HG03095 (cell line): ENCODE results near the gene F8.
"Not testable (repeated sequence)": the region's sequence is repeated elsewhere in the genome, so short reads cannot be mapped to it uniquely, and the experiment has no call there.

Experiments used
- ATAC-seq: cut with Tn5 transposase; IDR thresholded peaks from one replicate; pipeline ENCODE4 v1.9.1; 2021; ENCODE audit warnings: moderate library complexity; ENCODE audit not compliant: unreplicated experiment

F8 gene

DNA sequence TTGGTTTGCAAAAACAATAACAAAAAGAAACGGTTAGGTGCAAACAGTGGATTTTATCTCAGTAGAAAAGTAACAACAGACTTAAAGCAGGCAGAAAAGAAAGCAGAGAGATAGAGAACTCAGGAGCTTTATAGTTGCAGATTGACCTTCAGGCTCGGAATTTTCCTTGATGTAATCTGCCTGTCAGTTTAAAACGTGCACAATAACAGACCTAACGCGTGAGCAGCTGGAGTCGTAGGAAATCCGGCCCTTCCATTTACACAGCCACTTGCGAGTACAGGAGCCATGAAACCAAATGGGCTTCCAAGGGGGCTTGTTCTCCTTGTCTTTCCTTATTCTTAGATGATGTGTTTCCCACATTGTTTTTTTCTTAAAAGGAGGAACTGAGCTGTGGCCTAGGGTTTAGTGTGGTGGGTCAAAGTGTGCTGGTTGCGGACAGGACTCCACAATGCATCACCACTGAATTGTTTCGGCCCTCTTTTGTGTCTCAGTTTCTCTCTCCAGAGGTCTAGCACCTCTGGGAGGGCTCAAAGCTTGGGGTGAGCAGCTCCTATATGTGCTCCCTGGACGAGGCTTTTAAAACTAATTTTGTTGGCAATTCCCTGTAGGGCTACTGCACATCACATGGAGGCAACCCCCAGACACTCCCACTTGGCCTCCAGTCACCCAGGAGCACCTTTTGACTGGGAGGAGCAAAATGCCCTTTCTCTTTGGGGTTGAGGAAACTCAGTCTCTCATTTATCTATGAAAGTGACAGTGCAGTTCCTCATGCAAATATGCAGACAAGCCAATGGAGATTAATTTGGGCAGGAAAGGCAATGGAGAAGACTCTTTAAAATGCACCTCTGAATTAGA is 203.4 kb downstream of the F8 start:
- ATAC-seq = no peak

DNA sequence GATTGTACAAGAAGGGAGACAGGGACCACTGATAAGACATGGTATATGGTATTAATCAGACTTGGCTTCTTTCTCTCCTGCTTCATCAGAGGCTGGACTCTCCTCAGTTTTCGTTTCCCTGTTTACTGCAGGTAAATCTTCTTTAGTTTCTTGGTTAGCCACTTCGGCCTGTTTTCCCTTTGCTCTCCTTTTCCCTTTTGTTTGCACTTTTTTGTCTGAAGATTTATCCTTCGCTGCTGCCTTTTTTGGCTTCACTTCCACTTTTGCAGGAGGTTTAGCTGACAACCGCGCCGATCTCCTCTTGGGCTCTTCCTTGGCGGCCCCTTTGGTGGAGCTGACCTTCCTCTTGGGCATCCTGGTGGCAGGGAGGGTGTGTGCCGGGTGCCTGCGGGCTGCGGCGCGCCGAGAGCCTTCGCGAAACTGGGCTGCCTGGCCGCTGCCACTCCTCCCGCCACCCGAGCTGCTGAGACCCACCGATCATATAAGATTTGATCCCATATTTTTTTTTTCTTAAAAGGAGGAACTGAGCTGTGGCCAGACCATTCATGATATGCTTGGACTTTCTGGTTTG is 205.4 kb downstream of the F8 start:
- not testable (repeated sequence) for ATAC-seq

DNA sequence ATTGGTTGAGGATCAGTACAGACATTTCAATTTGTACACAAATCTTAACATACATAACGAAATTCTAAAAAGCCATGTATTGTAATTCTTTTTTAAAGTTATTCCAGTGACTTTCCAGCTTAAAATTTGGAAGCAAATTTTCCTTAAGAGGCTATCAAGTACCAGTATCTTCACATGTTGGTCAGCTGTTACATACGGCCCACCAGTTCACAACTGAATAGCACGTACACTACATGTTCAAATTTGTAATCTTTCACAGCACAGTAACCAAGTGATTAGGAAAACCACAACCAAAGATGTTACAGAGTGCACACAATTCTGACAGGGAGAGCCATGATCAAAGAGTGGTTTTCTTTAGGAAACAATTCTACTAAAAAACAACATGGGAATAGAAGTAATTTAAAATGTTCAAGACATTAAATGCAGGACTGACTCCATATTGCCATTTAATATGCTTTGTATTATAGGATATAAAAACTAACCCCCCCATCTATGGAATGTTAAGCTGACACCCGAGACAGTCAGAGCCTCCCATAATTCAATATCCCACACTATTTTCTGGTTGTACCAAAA is 206.1 kb downstream of the F8 start:
- ATAC-seq = not testable (repeated sequence)

DNA sequence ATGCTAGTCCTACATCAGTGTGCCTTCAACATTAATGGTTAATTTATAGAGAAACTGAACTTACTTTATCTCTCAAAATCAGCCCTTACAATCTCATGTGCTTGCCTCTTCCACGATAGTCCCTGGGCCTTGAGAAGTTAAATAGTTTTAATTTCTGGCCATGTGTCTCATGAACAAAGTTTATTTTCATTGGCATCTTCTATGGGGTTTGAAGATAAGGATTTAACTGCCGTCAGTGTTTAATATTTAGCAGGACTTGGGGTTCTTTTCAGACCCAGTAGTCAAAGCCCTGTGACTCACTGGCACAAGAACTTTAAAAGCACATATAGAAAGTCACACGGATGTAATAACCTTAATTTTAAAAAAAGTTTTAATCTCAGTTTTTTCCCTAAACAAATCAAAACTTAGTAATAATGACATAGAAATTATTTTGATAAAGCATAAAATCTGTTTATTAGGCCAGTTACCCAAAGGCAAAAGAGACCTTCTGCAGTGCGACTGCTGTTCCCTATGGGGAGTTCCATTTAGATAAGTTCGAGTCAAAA is 207.2 kb downstream of the F8 start:
- ATAC-seq = no peak

DNA sequence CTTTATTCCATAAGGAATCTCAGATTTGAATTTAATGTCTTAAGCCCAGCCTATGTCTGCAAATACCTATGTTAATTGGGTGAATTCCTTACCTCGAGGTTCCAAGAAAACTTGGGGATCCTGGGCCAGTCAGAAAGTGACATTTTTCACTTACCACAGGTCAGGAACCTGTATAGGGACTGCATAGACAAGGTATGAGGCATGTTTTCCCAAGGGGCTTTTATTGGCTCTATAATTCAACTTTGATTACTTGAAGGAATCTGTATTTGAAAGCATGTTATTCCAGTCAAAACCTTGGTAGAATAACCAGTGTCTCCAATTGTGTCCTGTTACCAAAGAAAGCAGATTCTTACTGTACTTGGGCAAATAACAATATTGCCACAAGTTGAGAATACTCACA is 208.7 kb downstream of the F8 start:
- no peak for ATAC-seq

DNA sequence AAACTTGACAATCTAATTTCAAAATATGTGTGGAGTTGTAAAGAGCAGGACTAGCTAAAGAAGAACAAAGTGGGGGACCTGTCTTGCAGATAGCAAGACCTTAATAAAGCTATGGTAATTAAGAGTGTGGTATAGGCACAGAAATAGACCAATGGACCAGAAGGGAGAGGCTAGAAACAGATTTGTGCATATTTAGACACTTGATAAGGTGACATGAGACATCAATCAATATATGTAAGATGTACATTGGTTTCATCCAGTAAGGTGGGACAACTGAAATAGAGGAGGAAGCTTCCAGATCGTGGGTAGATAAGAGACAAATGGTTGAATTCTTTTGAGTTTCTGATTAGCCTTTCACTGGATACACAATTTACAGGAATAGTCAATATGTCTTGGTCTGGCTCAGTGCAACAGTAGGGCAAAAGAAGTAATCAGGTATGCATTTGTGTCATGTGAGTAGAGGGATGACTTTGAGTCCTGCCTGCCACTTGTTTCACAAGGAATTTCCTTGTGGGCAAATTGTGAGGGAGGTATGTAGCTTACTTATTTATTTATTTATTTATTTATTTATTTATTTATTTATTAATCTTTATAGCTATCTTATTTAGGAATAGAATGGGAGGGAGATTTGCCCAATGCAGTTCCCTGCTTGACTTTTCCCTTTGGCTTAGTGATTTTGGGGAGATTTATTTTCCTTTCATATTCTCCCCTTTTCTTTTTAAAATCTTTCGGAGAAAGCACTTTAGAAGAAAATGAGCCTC is 210.0 kb downstream of the F8 start:
- no peak for ATAC-seq

DNA sequence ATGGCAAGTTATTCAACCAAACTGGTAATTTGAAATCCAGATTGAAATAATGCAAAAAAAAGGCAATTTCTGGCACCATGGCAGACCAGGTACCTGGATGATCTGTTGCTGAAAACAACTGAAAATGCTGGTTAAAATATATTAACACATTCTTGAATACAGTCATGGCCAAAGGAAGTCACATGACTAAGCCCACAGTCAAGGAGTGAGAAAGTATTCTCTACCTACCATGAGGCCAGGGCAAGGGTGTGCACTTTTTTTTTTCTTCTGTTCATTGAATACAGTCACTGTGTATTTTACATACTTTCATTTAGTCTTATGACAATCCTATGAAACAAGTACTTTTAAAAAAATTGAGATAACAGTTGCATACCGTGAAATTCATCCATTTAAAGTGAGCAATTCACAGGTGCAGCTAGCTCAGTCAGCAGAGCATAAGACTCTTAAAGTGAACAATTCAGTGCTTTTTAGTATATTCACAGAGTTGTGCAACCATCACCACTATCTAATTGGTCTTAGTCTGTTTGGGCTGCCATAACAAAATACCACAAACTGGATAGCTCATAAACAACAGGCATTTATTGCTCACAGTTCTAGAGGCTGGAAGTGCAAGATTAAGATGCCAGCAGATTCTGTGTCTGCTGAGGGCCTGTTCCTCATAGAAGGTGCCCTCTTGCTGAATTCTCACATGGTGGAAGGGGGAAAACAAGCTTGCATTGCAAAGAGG is 212.4 kb downstream of the F8 start:
- no peak for ATAC-seq

DNA sequence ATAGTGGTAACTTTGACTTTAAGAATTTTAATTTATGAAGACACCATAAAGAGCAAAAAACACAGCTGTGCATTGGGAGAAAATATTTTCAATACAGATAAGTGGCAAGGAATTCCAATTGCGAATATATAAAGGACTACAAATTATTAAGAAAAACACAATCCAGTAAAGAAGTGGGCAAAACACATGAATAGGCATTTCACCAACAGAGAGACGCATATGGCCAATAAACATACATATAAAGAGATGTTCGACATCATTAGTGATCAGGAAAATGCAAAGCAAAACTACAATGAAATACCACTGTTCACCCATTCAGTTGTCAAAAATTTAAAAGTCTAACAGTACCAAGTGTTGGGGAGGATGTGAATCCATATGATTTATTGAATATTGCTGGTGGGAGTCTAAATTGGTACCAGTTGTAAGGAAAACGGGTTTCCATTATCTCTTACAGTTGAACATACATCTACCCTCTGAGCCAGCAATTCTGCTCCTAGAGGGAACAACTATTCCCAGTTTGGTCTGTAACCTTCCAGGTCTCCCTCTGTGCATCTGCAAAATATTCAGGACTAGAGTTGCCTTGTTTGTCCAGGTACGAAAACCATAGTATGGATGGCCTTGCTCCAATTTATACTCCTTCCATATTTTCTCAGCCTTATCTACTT is 215.6 kb downstream of the F8 start:
- no peak for ATAC-seq

DNA sequence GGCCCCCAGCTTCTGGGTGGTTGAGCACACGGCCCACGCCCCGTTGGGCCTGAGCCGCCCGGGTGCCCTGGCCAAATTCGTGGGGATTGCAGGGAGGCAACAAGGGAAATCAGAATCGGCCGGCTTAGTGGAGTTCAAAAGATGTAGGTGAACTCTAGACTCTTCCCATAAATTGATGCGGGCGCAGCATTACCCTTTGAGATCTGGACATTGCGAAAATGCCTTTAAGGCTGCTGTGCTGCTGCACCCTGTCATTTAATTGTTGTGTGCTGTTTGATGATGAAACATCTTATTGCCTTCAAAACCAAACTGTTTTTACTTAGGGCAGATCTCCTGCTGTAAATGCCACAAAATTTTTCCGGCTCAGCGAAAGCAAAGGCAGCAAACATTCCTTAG is 216.8 kb downstream of the F8 start:
- peak; percentile 11 for ATAC-seq

DNA sequence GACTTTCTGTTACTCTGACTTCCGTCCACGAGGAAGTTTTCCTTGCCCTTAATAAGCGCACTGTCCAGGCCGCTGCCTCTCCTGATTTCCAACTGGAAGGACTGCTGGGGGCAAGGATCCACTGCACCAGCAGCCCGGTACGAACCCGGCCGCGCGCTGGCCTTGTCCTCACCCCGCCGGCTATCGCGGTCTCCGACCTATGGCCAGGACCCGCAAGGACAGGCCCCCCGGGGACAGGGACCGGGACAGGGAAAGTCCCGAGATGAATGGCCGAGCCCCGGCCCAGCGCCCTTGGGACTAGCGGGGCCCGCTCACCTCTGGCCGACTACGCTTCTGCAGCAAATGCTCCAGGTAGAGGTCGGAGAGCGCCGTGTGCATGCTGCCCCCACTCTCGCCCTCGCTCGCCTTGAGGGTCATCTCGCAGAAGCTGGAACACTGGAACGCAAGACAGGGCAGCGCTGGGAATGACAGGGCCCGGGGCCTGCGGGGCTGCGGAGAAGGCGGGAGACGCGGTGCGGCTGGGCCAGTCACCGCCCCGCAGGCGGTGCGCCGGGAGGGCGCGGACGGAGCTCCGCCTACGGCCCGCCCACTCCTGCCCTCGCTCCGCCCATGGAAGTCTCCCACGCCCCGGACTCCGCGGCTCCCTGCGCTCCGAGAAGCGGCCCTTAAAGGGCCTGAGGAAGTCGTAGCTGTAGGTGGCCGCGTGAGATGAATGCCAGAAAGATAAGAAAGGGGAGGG is 217.4 kb downstream of the F8 start, which contains the start of gene MPP1:
Gene MPP1 (minus strand): TSS at position 529 of the 739 bp plus-strand sequence. CDS start 112 bp downstream, at position 417.
- peak; percentile 97 for ATAC-seq

DNA sequence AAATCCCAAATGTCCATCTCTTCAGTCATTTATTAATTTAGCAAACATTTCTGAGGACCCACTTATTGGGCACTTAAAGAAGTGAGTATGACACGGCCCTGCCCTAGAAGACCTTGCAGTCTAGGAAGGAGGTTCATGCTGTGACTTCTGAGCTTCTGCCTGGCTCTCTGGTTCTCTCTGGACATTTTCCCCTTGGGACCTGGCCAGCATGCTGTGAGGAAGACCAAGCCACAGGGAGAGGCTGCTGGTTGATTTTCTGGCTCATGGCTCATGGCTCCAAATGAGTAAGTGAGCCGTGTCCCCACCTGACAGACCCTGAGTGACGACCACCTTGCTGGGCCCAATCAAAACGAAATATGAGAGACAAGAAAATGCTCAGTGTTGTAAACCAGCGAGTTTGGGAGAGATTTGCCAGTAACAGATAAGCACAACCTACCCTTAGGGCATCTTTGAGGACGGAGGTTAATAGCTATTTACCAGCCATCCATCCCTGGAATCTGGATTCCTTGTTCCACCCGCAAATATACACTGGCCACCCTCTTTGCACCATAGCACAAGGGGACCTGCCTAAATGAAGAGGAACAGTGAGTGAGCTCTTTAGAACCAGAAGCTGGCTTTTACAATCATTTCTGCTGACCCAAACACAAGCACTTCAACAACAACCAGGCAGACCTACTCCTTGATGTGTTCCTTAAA is 218.1 kb downstream of the F8 start:
- no peak for ATAC-seq

DNA sequence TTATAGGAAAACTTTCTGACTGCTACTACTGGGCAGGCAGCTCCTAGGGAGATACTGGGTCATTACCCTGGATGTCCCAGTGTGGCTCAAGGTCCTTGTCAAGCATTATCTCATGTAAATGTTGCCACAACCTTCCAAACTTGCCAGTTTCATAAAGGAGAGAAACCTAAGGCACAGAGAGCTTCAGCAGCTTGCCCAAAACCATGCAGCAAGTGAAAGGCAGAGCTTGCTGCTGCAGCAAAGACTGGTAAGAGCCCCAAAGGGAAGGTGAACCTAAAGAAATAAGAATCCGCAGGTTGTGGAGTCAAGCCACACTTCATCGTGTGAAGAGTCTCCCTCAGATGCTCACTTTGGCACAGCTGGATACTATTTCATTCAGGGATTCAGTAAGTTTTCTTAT is 219.6 kb downstream of the F8 start:
- no peak for ATAC-seq

DNA sequence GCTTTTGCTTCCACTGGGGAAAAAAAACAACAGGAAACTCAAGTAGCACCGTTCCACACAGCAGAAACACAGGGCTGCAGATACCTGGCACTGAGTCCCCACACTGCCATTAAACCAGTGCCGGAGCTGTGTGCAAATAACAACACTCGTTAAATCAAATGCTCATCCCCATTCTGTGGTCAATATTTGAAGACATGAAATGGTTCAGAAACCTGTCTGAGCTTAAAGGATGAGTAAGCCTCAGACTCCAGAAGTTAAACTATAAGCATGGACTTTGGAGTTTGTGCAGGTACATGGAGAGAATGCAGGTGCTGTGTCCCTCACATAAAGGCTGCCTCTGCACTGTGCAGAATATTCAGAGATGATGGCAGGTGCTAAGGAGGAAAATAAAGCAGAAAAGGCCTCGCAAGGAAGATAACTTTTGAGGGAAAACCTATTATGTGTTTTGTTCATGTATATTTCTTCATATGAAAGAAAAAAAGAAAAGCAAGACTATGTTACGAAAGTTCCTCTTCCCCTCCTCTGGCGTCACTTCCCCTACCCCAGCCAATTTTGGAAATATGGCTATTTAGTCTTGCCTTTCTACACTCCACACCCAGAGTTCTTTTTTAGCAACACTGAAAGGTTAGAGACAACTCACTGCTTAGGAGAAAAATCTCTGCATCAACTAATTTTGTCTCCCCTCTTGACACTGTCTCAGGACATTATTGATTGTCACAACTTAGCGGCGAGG is 221.9 kb downstream of the F8 start:
- ATAC-seq = no peak

DNA sequence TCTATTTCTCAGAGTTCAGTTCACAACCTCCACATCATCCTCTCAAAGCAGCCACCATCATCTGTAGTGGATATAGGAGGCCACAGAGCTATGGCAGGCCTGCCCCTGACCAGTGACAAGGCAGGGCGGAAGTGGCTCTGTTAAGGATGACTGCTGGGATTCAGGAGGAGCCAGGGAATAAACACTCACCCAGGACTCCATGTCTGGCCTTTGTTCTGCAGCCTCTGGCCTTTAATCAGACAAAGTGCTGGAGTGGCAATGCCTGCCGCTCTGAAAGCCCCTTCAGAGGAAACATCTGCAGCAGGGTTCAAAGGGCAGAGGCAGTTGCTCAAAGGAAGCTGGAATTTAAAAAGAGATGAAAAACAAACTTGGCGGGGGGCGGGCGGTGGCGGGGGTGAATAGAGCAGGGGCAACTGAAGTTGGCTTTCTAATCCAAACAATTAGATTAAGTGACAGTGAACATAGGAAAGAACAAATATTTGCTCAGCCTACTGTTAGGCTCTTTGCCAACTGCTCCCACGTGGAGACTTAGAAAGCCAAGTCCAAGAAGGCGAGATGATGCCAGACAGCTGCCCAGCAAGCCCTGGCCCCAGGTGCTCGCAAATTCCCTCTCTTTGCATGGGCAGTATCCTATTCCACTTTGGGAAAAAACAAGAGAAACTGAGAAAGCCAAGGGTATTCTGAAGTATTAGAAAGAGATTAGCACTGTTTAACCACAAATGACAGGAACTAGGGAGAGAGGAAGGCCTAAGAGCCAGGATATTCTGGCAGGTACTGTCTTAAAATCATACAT is 222.8 kb downstream of the F8 start:
- no peak for ATAC-seq

DNA sequence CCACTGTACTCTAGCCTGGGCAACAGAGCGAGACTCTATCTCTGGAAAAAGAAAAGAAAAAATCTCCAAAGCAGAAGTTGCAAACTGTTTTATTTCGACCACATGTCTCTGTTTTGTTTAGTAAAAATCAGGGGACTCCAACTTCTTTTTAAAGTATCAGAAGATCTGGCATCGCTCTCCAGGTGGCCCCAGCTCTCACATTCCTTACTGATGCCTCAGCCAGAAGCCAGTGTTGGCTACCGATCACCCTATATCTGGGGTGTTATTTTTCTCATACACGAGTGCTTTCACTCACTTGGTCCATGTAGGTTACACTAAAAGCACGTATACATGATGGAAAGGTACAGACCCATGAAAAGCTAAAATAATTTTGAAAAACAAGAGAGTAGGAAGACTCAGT is 225.5 kb downstream of the F8 start:
- ATAC-seq = no peak

DNA sequence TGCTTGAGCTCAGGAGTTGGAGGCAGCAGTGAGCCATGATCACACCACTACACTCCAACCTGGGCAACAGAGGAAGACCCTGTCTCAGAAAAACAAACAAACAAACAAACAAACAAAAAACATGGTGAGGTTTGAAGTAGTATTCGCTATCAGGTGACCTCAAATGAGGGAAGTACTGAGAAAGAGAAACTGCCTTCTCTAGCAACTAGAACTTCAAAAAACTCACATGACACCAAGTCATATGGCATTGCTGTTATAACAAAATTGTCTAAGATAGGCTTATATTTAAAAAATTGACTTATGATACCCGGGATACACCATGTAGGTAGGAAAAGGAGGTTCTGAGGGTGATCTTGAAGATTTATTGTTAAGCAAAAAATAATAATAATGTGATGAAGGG is 227.5 kb downstream of the F8 start:
- no peak for ATAC-seq

DNA sequence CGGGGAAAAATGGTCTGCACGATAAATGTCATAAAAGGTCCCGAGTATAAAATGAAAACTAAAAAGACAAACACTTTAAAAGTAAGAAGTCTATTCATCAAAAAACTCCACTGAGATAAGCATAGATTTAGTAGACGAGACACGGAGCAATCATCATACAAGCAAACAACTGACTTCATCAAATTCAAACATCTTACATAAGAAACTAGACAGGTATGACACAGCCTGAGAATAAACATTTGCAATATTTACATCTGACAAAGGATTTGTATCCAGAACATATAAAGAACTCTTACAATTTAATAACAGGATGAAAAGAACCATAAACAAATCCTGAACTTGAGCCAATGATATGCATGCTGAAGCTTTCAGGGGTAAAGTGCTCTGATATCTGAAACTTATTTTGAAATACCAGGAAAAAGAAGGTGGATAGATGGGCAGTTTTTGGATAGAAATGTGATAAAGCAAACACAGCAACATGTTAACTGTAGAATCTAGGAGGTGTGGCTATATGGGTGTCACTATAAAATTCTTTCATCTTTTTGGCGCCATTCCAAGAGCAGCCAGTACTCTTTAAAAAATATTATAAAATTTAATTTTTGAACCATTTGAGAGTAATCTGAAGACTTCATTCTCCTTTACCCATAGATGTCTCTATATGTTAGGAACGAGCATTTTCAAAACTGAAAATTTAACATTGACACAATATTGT is 229.3 kb downstream of the F8 start:
- ATAC-seq = no peak
